GM23338 (cell line): Measurements from ENCODE around the gene PEAK3.

Source experiments
- CREB1 ChIP-seq: fragments of 250-450 bp; sonication (Bioruptor Pico); IDR thresholded peaks from 2 replicates; pipeline ENCODE4 v1.5.0; 2020; ENCODE audit warnings: low read depth, mild to moderate bottlenecking, moderate library complexity
- EZH2 ChIP-seq: fragments of 200-600 bp; sonication (generic); IDR thresholded peaks from one replicate; pipeline ENCODE4 v1.8.0; 2017; ENCODE audit warnings: antibody characterized with exemption, mild to moderate bottlenecking, low read depth; ENCODE audit not compliant: unreplicated experiment
- EZH2phosphoT487 ChIP-seq: fragments of 200-600 bp; sonication (generic); IDR thresholded peaks from one replicate; pipeline ENCODE4 v1.8.1; 2018; ENCODE audit warnings: antibody characterized with exemption; ENCODE audit not compliant: unreplicated experiment
- JUNB ChIP-seq: IDR thresholded peaks from one replicate; pipeline ENCODE4 v1.6.1; 2016; ENCODE audit warnings: antibody characterized with exemption; ENCODE audit not compliant: unreplicated experiment
- POLR2AphosphoS5 ChIP-seq: IDR thresholded peaks from 2 replicates; pipeline ENCODE4 v1.6.1; 2016; ENCODE audit warnings: antibody characterized with exemption, low read depth
- ZNF114 ChIP-seq: fragments of 250-450 bp; sonication (Bioruptor Pico); IDR thresholded peaks from 2 replicates; pipeline ENCODE4 v1.5.0; 2020; ENCODE audit warnings: mild to moderate bottlenecking, moderate library complexity
- TF ChIP-seq, protein P1 (sequence below), 2 experiments: fragments of 200-600 bp in 1 of 2; sonication (generic) in 1 of 2; conservative IDR thresholded peaks; 2 replicates each; pipeline versions ENCODE4 v1.5.1 to v1.6.1; 2016 to 2017; ENCODE audit warnings: antibody characterized with exemption in 2 of 2, low read depth in 2 of 2, mild to moderate bottlenecking in 2 of 2, moderate library complexity in 1 of 2
- TF ChIP-seq, protein P2 (sequence below): IDR thresholded peaks from one replicate; pipeline ENCODE4 v1.6.1; 2018; ENCODE audit warnings: antibody characterized with exemption; ENCODE audit not compliant: unreplicated experiment
- TF ChIP-seq, protein P3 (sequence below): IDR thresholded peaks from 2 replicates; pipeline ENCODE4 v1.6.1; 2016; ENCODE audit warnings: antibody characterized with exemption

DNA sequence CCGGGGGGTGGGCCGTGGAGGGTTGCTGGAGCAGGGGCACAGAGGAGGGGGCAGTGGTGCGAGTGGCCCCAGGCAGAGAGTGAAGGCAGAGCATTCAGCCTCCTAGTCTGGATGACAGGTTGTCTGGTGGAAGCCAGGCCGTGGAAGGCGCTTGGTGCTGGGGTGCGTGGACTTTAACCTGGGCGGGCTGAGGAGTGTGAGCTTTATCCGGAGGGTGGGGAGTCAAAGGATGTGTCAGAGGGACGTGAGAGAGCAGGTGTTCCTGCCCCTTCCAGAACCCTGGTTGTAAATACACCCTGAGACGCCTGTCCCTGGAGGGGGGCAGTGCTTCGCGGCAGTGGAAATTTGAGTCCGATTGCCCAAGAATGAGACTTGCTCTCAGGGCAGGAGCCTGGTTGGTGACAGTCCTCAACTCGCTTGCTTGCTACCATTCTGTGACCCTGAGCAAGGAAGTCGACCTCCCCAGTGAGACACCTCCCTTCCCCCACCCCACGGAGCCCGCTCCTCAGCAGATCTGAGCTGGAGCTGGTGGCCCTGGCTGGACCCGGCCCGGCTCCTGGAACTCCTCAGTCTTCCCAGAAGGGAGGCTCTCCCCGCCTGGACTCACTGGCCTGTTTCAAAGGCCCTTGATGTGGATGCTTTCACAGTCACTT, 48.8 kb upstream of the PEAK3 start:
- TF ChIP-seq, protein P1, sequence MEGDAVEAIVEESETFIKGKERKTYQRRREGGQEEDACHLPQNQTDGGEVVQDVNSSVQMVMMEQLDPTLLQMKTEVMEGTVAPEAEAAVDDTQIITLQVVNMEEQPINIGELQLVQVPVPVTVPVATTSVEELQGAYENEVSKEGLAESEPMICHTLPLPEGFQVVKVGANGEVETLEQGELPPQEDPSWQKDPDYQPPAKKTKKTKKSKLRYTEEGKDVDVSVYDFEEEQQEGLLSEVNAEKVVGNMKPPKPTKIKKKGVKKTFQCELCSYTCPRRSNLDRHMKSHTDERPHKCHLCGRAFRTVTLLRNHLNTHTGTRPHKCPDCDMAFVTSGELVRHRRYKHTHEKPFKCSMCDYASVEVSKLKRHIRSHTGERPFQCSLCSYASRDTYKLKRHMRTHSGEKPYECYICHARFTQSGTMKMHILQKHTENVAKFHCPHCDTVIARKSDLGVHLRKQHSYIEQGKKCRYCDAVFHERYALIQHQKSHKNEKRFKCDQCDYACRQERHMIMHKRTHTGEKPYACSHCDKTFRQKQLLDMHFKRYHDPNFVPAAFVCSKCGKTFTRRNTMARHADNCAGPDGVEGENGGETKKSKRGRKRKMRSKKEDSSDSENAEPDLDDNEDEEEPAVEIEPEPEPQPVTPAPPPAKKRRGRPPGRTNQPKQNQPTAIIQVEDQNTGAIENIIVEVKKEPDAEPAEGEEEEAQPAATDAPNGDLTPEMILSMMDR (conservative IDR thresholded peaks at IDR 0.05; ENCODE audit: low read depth in 2 of 2): no peak
- TF ChIP-seq JUNB: no peak
- no peak for TF ChIP-seq EZH2
- TF ChIP-seq CREB1 (CRISPR knock-in tag): no peak
- TF ChIP-seq POLR2AphosphoS5: no peak
- TF ChIP-seq, protein P2, sequence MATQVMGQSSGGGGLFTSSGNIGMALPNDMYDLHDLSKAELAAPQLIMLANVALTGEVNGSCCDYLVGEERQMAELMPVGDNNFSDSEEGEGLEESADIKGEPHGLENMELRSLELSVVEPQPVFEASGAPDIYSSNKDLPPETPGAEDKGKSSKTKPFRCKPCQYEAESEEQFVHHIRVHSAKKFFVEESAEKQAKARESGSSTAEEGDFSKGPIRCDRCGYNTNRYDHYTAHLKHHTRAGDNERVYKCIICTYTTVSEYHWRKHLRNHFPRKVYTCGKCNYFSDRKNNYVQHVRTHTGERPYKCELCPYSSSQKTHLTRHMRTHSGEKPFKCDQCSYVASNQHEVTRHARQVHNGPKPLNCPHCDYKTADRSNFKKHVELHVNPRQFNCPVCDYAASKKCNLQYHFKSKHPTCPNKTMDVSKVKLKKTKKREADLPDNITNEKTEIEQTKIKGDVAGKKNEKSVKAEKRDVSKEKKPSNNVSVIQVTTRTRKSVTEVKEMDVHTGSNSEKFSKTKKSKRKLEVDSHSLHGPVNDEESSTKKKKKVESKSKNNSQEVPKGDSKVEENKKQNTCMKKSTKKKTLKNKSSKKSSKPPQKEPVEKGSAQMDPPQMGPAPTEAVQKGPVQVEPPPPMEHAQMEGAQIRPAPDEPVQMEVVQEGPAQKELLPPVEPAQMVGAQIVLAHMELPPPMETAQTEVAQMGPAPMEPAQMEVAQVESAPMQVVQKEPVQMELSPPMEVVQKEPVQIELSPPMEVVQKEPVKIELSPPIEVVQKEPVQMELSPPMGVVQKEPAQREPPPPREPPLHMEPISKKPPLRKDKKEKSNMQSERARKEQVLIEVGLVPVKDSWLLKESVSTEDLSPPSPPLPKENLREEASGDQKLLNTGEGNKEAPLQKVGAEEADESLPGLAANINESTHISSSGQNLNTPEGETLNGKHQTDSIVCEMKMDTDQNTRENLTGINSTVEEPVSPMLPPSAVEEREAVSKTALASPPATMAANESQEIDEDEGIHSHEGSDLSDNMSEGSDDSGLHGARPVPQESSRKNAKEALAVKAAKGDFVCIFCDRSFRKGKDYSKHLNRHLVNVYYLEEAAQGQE: no peak
- no peak for TF ChIP-seq ZNF114
- no peak for TF ChIP-seq EZH2phosphoT487
- TF ChIP-seq, protein P3, sequence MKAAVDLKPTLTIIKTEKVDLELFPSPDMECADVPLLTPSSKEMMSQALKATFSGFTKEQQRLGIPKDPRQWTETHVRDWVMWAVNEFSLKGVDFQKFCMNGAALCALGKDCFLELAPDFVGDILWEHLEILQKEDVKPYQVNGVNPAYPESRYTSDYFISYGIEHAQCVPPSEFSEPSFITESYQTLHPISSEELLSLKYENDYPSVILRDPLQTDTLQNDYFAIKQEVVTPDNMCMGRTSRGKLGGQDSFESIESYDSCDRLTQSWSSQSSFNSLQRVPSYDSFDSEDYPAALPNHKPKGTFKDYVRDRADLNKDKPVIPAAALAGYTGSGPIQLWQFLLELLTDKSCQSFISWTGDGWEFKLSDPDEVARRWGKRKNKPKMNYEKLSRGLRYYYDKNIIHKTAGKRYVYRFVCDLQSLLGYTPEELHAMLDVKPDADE: no peak
